HCT116 (cell line): Measurements from ENCODE around the gene GRB2. TPM values are rescaled to one million over a fixed set of nuclear protein-coding genes. Genes with fewer than 3 reads are reported as not detected.
"Not testable (repeated sequence)": the region's sequence is repeated elsewhere in the genome, so short reads cannot be mapped to it uniquely, and the experiment has no call there.

Experiments
- ATAC-seq: fragments of 200-7000 bp; cut with Tn5 transposase; 2 replicates; pipeline ENCODE4 v1.9.1; 2020; ENCODE audit warnings: mild to moderate bottlenecking, moderate library complexity
- BruUV-seq: library from RNA; stranded (reverse); fragments of 400-500 nt; replicated peaks from 2 replicates; lab custom pipeline; 2021; lab: Mats Ljungman, UMichigan
- CTCF ChIA-PET: fragments of 300-600 bp; sonication (Branson Sonifier 250); formaldehyde crosslinking; loops from one replicate; lab custom pipeline; 2021; ENCODE audit warnings: antibody characterized with exemption; lab: Charles Lee
- POLR2A ChIA-PET: fragments of 300-600, 350-600 bp; sonication (Branson Sonifier 250); formaldehyde crosslinking; loops from one replicate; lab custom pipeline; 2021; ENCODE audit warnings: antibody characterized with exemption; lab: Charles Lee
- RAD21 ChIA-PET, 2 experiments: fragments of 300-600 bp; sonication (Branson Sonifier 250); formaldehyde crosslinking; loops; one replicate each; lab custom pipeline; 2023; ENCODE audit warnings: low total read pairs in 2 of 2; ENCODE audit not compliant: uncharacterized antibody in 2 of 2, unreplicated experiment in 2 of 2, low non-redundant PET in 1 of 2; lab: Charles Lee
- DNase-seq: peaks from one replicate; pipeline ENCODE4 v3.0.0-alpha.2; 2010; ENCODE audit warnings: low read depth, low spot score
- H2AFZ ChIP-seq: fragments of 200-600 bp; shearing (Covaris generic), sonication (generic); 2 replicates; pipeline ENCODE4 v1.6.1; 2017; ENCODE audit warnings: low read depth, mixed run types, mixed read lengths, antibody characterized with exemption, low read length; ENCODE audit not compliant: poor library complexity, severe bottlenecking
- H3K27ac ChIP-seq: 2 replicates; pipeline ENCODE4 v1.5.1; 2012; ENCODE audit warnings: low read depth, low read length
- H3K27me3 ChIP-seq: fragments of 200-600 bp; sonication (generic); 2 replicates; pipeline ENCODE4 v1.6.1; 2016; ENCODE audit warnings: mixed run types, low read length, mixed read lengths; ENCODE audit not compliant: insufficient read depth
- H3K36me3 ChIP-seq, 2 experiments: fragments of 200-500 bp in 1 of 2; fragments of 200-600 bp in 1 of 2; sonication (Bioruptor generic) in 1 of 2; sonication (generic) in 1 of 2; 2 replicates each; pipeline versions ENCODE4 v1.5.1 to v1.6.1; 2014 to 2016; ENCODE audit warnings: low read length in 2 of 2, inconsistent platforms in 1 of 2, mixed read lengths in 1 of 2, mixed run types in 1 of 2; ENCODE audit not compliant: insufficient read depth in 2 of 2, control insufficient read depth in 1 of 2
- H3K4me1 ChIP-seq, 2 experiments: fragments of 200-600 bp in 1 of 2; sonication (generic) in 1 of 2; 2 replicates each; pipeline versions ENCODE4 v1.5.1 to v1.6.1; 2012 to 2017; ENCODE audit warnings: low read length in 2 of 2, inconsistent platforms in 1 of 2, mild to moderate bottlenecking in 1 of 2, mixed read lengths in 1 of 2, mixed run types in 1 of 2, moderate library complexity in 1 of 2; ENCODE audit not compliant: insufficient read depth in 2 of 2, control insufficient read depth in 1 of 2
- H3K4me2 ChIP-seq: fragments of 200-600 bp; sonication (generic); 2 replicates; pipeline ENCODE4 v1.6.1; 2017; ENCODE audit warnings: mixed run types, low read length, mixed read lengths
- H3K4me3 ChIP-seq, 2 experiments: fragments of 200-600 bp in 1 of 2; sonication (generic) in 1 of 2; replicated peaks in 1 of 2; 2 replicates each; pipeline ENCODE4 v1.5.1; 2011 to 2016; ENCODE audit warnings: low read length in 2 of 2, control low read depth in 1 of 2, low read depth in 1 of 2, mild to moderate bottlenecking in 1 of 2, mixed read lengths in 1 of 2, mixed run types in 1 of 2
- H3K79me2 ChIP-seq: fragments of 200-600 bp; sonication (generic); 2 replicates; pipeline ENCODE4 v1.6.1; 2017; ENCODE audit warnings: mild to moderate bottlenecking, mixed run types, low read length, moderate library complexity, mixed read lengths; ENCODE audit not compliant: insufficient read depth
- H3K9ac ChIP-seq: fragments of 200-600 bp; sonication (generic); 2 replicates; pipeline ENCODE4 v1.6.1; 2016; ENCODE audit warnings: low read length, mixed read lengths
- H3K9me2 ChIP-seq: fragments of 200-600 bp; sonication (generic), shearing (Covaris generic); 2 replicates; pipeline ENCODE4 v1.6.1; 2017; ENCODE audit warnings: mixed run types, mild to moderate bottlenecking, moderate library complexity; ENCODE audit not compliant: insufficient read depth
- H3K9me3 ChIP-seq, 2 experiments: fragments of 200-500 bp in 1 of 2; fragments of 200-600 bp in 1 of 2; sonication (Bioruptor generic) in 1 of 2; sonication (generic) in 1 of 2; 2 replicates each; pipeline ENCODE4 v1.6.1; 2014 to 2017; ENCODE audit warnings: low read length in 2 of 2, mixed read lengths in 2 of 2, inconsistent platforms in 1 of 2, low read depth in 1 of 2, mild to moderate bottlenecking in 1 of 2, mixed run types in 1 of 2, moderate library complexity in 1 of 2; ENCODE audit not compliant: control insufficient read depth in 1 of 2, insufficient read depth in 1 of 2
- H4K20me1 ChIP-seq: fragments of 200-600 bp; sonication (generic), shearing (Covaris generic); 2 replicates; pipeline ENCODE4 v1.6.1; 2017; ENCODE audit warnings: mixed run types, mild to moderate bottlenecking, moderate library complexity; ENCODE audit not compliant: insufficient read depth
- ATF3 ChIP-seq: IDR thresholded peaks from 2 replicates; pipeline ENCODE4 v1.6.1; 2012
- CBX3 ChIP-seq: IDR thresholded peaks from 2 replicates; pipeline ENCODE4 v1.6.1; 2012; ENCODE audit warnings: low read depth
- CTCF ChIP-seq, 3 experiments: fragments of 200-600 bp in 1 of 3; sonication (generic) in 1 of 3; IDR thresholded peaks in 2 of 3; conservative IDR thresholded peaks in 1 of 3; 2 replicates each; pipeline ENCODE4 v1.5.1; 2012 to 2017; ENCODE audit warnings: low read depth in 2 of 3, low read length in 2 of 3, antibody characterized with exemption in 1 of 3, borderline replicate concordance in 1 of 3, control low read depth in 1 of 3, mild to moderate bottlenecking in 1 of 3, mixed read lengths in 1 of 3, mixed run types in 1 of 3, moderate library complexity in 1 of 3; ENCODE audit not compliant: insufficient read depth in 1 of 3
- EGR1 ChIP-seq: IDR thresholded peaks from 2 replicates; pipeline ENCODE4 v1.6.1; 2012; ENCODE audit warnings: low read depth
- EZH2phosphoT487 ChIP-seq: fragments of 200-600 bp; IDR thresholded peaks from 2 replicates; pipeline ENCODE4 v1.6.1; 2018; ENCODE audit warnings: antibody characterized with exemption, borderline replicate concordance
- JUND ChIP-seq: IDR thresholded peaks from 2 replicates; pipeline ENCODE4 v1.6.1; 2012
- POLR2A ChIP-seq: IDR thresholded peaks from 2 replicates; pipeline ENCODE4 v1.7.0; 2011; ENCODE audit warnings: borderline replicate concordance; ENCODE audit not compliant: insufficient read depth, insufficient read length; ENCODE audit errors: extremely low read depth
- POLR2AphosphoS5 ChIP-seq: IDR thresholded peaks from 2 replicates; pipeline ENCODE4 v1.6.1; 2011; ENCODE audit warnings: mild to moderate bottlenecking, low read depth, low read length, moderate library complexity
- SIN3A ChIP-seq: IDR thresholded peaks from 2 replicates; pipeline ENCODE4 v1.6.1; 2012; ENCODE audit warnings: low read depth
- SP1 ChIP-seq: IDR thresholded peaks from 2 replicates; pipeline ENCODE4 v1.6.1; 2012; ENCODE audit warnings: low read depth
- SRF ChIP-seq: IDR thresholded peaks from 2 replicates; pipeline ENCODE4 v1.6.1; 2012; ENCODE audit warnings: low read depth
- TCF7L2 ChIP-seq: IDR thresholded peaks from 2 replicates; pipeline ENCODE4 v1.7.0; 2011; ENCODE audit warnings: borderline replicate concordance, inconsistent platforms; ENCODE audit not compliant: insufficient read depth, insufficient read length; ENCODE audit errors: extremely low read depth
- ZFX ChIP-seq: fragments of 450-650 bp; IDR thresholded peaks from 2 replicates; pipeline ENCODE4 v1.6.1; 2017
- ZNF274 ChIP-seq: fragments of 200-500 bp; sonication (Bioruptor generic); IDR thresholded peaks from 2 replicates; pipeline ENCODE4 v1.6.1; 2014; ENCODE audit warnings: mild to moderate bottlenecking, low read depth, low read length, inconsistent platforms
- intact Hi-C: fragments of 100-400 bp; cut with micrococcal nuclease; formaldehyde crosslinking; loops from 2 replicates; pipeline ENCODE4 v1.10.0; 2022
- total RNA-seq: library from RNA; stranded (reverse); gene quantifications from one replicate; pipeline ENCODE4 v1.2.1, GENCODE V29; 2021; ENCODE audit not compliant: unreplicated experiment
- TF ChIP-seq, protein P1 (sequence below): IDR thresholded peaks from 2 replicates; pipeline ENCODE4 v1.6.1; 2011; ENCODE audit warnings: mild to moderate bottlenecking, low read length, moderate library complexity; ENCODE audit not compliant: insufficient replicate concordance; ENCODE audit errors: extremely low read depth

The GRB2 gene
- total RNA-seq, 1 experiment from 2014 or later: 146 TPM

DNA sequence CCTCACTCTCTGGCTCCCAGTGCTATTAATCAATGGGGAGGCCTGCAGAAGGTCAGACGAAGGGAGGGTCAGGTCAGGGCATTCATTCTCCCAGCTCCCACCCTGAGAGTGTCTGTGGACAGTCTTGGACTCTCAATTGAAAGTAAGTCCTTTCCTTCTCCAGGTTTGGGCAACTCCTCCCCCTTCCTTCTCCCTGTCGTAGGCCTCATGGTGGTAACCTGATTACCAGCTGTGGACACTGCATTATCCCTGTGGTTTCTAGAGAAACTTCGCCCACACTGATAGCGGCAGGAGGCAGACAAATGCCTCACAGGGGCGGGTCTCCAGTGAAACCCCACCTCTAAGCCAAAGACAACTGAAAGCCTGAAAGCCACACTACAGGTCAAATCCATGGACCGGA lies 58.6 kb downstream of the GRB2 start:
- ChIA-PET POLR2A (no interaction called here), RAD21 (no interaction called here), CTCF (no interaction called here)
- no peaks in the 10 kb centered on the region for H3K9me2 ChIP-seq
- BruUV-seq: no TSS peak
- H3K9ac ChIP-seq: no peak overlapping the region
- peaks cover 23 to 56% of the 10 kb centered on the region in 2 experiments for H3K4me1 ChIP-seq
- no peak overlapping the region for H3K4me3 ChIP-seq
- DNase-seq (no peak), ATAC-seq (peak; percentile 62)
- H4K20me1 ChIP-seq: peaks cover 9% of the 10 kb centered on the region; the same call in 1 of the 2 replicates
- no peaks in the 10 kb centered on the region for H3K36me3 ChIP-seq
- H3K27ac ChIP-seq: no peak overlapping the region
- no peak overlapping the region for H2AFZ ChIP-seq
- H3K4me2 ChIP-seq: peak overlapping the region; percentile 39
- no peaks in the 10 kb centered on the region for H3K27me3 ChIP-seq
- H3K9me3 ChIP-seq: no peaks in the 10 kb centered on the region
- intact Hi-C loops: no loop called here
- TF ChIP-seq CTCF (IDR thresholded peaks at IDR 0.05 in 2 of 3, conservative IDR thresholded peaks at IDR 0.05 in 1 of 3; ENCODE audit: borderline replicate concordance in 1 of 3, insufficient read depth in 1 of 3, low read depth in 2 of 3, low read length in 2 of 3) (no peak), SP1 (no peak), ZNF274 (no peak), EGR1 (no peak), TCF7L2 (no peak), ZFX (no peak), ATF3 (no peak), POLR2AphosphoS5 (no peak), SIN3A (no peak), CBX3 (no peak), SRF (no peak), POLR2A (no peak), JUND (no peak), EZH2phosphoT487 (no peak)
- TF ChIP-seq, protein P1, sequence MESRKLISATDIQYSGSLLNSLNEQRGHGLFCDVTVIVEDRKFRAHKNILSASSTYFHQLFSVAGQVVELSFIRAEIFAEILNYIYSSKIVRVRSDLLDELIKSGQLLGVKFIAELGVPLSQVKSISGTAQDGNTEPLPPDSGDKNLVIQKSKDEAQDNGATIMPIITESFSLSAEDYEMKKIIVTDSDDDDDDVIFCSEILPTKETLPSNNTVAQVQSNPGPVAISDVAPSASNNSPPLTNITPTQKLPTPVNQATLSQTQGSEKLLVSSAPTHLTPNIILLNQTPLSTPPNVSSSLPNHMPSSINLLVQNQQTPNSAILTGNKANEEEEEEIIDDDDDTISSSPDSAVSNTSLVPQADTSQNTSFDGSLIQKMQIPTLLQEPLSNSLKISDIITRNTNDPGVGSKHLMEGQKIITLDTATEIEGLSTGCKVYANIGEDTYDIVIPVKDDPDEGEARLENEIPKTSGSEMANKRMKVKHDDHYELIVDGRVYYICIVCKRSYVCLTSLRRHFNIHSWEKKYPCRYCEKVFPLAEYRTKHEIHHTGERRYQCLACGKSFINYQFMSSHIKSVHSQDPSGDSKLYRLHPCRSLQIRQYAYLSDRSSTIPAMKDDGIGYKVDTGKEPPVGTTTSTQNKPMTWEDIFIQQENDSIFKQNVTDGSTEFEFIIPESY: no peak
- peaks cover 95% of the 10 kb centered on the region for H3K79me2 ChIP-seq

DNA sequence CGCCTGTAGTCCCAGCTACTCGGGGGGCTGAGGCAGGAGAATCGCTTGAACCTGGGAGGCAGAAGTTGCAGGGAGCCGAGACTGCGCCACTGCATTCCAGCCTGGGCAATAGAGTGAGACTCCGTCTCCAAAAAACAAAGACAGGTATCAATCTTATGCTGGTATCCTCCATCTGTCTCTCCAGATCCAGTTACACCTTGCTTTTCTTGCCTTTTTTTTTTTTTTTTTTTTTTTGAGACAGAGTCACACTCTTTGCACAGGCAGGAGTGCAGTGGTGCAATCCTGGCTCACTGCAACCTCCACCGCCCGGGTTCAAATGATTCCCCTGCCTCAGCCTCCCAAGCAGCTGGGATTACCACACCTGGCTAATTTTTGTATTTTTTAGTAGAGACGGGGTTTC lies 59.1 kb downstream of the GRB2 start:
- H3K4me1 ChIP-seq: peaks cover 23 to 54% of the 10 kb centered on the region in 2 experiments
- intact Hi-C loops, ATAC-seq, H4K20me1 ChIP-seq, H3K4me2 ChIP-seq, POLR2A ChIA-PET, H3K9me3 ChIP-seq, H3K9me2 ChIP-seq, H3K27ac ChIP-seq, H3K36me3 ChIP-seq, BruUV-seq, DNase-seq, H3K27me3 ChIP-seq, CTCF ChIA-PET, RAD21 ChIA-PET, H2AFZ ChIP-seq, H3K4me3 ChIP-seq, H3K9ac ChIP-seq: not testable (repeated sequence)
- H3K79me2 ChIP-seq: peaks cover 95% of the 10 kb centered on the region
